ENCODE results near the gene TNK1.

Gene TNK1

DNA sequence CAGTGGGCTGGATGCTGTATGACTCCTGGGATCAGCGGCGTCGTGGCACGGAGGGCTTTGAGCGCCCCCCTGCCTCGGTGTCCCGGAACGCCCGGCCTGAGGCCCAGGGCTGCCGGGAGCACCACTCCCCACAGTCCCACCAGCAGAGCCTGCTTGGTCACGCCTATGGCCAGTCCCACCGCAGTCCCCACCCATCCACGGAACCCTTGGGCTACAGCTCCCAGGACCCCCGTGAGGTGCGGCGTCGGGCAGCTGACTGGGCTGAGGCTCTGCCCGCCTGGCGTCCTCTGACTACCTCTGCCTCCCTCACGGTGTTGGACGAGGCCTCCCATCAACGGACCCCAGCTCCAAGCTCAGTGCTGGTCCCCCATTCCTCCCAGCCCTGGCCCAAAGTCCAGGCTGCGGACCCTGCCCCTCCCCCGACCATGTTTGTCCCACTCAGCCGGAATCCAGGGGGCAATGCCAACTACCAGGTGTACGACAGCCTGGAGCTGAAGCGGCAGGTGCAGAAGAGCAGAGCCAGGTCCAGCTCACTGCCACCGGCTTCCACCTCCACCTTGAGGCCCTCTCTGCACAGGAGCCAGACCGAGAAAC, 46.1 kb downstream of the TNK1 start:
- DNase-seq (ENCODE audit: extremely low read depth, insufficient read length): no peak
- no peak for TF ChIP-seq CTCF (IDR thresholded peaks at IDR 0.05; ENCODE audit: insufficient read depth, low read length, poor library complexity, severe bottlenecking)
- no peaks in the 10 kb centered on the region for H3K36me3 ChIP-seq (ENCODE audit: control insufficient read depth, insufficient read depth, low read length)
- H3K27me3 ChIP-seq (replicated peaks; ENCODE audit: control insufficient read depth, insufficient read depth, low read length): no peaks in the 10 kb centered on the region
- no peak overlapping the region for H3K4me3 ChIP-seq (replicated peaks; ENCODE audit: low read depth, low read length)

GRCh38 chr17:7427549-7427948, 46.7 kb downstream of the TNK1 start:
- no peaks in the 10 kb centered on the region for H3K27me3 ChIP-seq (replicated peaks; ENCODE audit: control insufficient read depth, insufficient read depth, low read length)
- H3K4me3 ChIP-seq (replicated peaks; ENCODE audit: low read depth, low read length): no peak overlapping the region
- no peaks in the 10 kb centered on the region for H3K36me3 ChIP-seq (ENCODE audit: control insufficient read depth, insufficient read depth, low read length)
- DNase-seq (ENCODE audit: extremely low read depth, insufficient read length): no peak
- no peak for TF ChIP-seq CTCF (IDR thresholded peaks at IDR 0.05; ENCODE audit: insufficient read depth, low read length, poor library complexity, severe bottlenecking)

DNA sequence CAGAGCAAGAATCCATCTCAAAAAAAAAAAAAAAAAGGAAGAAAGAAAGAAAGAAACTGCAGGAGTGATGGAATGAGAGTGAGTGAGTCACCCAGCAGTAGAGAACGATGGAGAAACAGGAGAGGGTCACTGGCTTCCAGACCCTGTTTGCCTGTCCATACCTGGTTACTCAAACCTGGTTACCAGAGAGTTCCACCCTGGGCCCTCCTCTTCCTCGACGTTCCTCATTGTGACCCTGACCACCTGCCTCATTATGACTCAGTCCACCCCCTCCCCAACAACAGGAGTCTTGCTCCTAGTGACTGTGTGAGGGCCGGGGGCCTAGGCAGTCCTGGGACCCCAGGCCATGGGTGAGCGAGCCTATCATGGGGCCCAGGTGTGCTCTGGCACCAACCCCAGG, 47.7 kb downstream of the TNK1 start, which contains the start of gene SPEM3:
Gene SPEM3 (plus strand): TSS at position 301 of the 400 bp plus-strand sequence. CDS start 46 bp downstream, at position 347.
- Histone ChIP-seq H3K4me3 (replicated peaks; ENCODE audit: low read depth, low read length) (no peak within 1 kb of the TSS), H3K36me3 (ENCODE audit: control insufficient read depth, insufficient read depth, low read length) (no peaks in the 10 kb centered on the region), H3K27me3 (replicated peaks; ENCODE audit: control insufficient read depth, insufficient read depth, low read length) (no peaks in the 10 kb centered on the region)
- TF ChIP-seq CTCF (IDR thresholded peaks at IDR 0.05; ENCODE audit: insufficient read depth, low read length, poor library complexity, severe bottlenecking): no peak
- DNase-seq (ENCODE audit: extremely low read depth, insufficient read length): no peak

GRCh38 chr17:7429722-7430121, 48.8 kb downstream of the TNK1 start:
- Histone ChIP-seq H3K36me3 (ENCODE audit: control insufficient read depth, insufficient read depth, low read length) (no peaks in the 10 kb centered on the region), H3K27me3 (replicated peaks; ENCODE audit: control insufficient read depth, insufficient read depth, low read length) (no peaks in the 10 kb centered on the region), H3K4me3 (replicated peaks; ENCODE audit: low read depth, low read length) (no peak overlapping the region)
- TF ChIP-seq CTCF (IDR thresholded peaks at IDR 0.05; ENCODE audit: insufficient read depth, low read length, poor library complexity, severe bottlenecking): no peak
- no peak for DNase-seq (ENCODE audit: extremely low read depth, insufficient read length)

- no peak for TF ChIP-seq CTCF (IDR thresholded peaks at IDR 0.05; ENCODE audit: insufficient read depth, low read length, poor library complexity, severe bottlenecking)
- DNase-seq (ENCODE audit: extremely low read depth, insufficient read length): no peak
- Histone ChIP-seq H3K27me3 (replicated peaks; ENCODE audit: control insufficient read depth, insufficient read depth, low read length) (no peaks in the 10 kb centered on the region), H3K4me3 (replicated peaks; ENCODE audit: low read depth, low read length) (no peak overlapping the region), H3K36me3 (ENCODE audit: control insufficient read depth, insufficient read depth, low read length) (no peaks in the 10 kb centered on the region)
Observed at GRCh38 chr17:7431231-7431630, 50.3 kb downstream of the TNK1 start.

DNA sequence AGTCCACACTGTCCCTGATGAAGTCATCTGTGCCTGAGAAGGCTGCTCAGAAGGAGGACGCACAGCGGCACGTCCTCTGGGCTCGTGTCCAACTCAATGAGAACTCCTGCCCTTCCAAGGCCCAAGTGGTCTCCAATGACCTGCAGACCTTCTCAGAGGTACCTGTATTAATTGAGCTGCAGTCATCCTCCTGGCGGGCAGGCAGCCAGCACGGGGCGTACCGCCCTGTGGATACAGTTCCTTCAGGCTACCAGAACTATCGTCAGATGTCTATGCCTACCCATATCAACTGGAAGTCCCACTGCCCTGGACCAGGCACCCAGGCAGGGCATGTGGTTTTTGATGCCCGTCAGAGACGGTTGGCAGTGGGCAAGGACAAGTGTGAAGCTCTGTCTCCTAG, 51.4 kb downstream of the TNK1 start:
- DNase-seq (ENCODE audit: extremely low read depth, insufficient read length): no peak
- Histone ChIP-seq H3K36me3 (ENCODE audit: control insufficient read depth, insufficient read depth, low read length) (no peaks in the 10 kb centered on the region), H3K27me3 (replicated peaks; ENCODE audit: control insufficient read depth, insufficient read depth, low read length) (no peaks in the 10 kb centered on the region), H3K4me3 (replicated peaks; ENCODE audit: low read depth, low read length) (no peak overlapping the region)
- TF ChIP-seq CTCF (IDR thresholded peaks at IDR 0.05; ENCODE audit: insufficient read depth, low read length, poor library complexity, severe bottlenecking): no peak

All from GM06990 (cell line).